Lower leg skin (tissue), 4 donors: Measurements from ENCODE around the gene GRK3. TPM values are rescaled to one million over a fixed set of nuclear protein-coding genes. Genes with fewer than 3 reads are reported as not detected.
A peak's percentile ranks its signal among the peaks of the same experiment; 100 is the strongest.

Source experiments
- DNase-seq, 2 donors: peaks; one replicate each; pipeline ENCODE4 v3.0.0-alpha.2; 2019; ENCODE audit warnings: low spot score in 2 of 2
- H3K4me3 ChIP-seq: fragments of 200-600 bp; sonication (generic); 2 replicates; pipeline ENCODE4 v1.5.1; 2017; ENCODE audit warnings: mild to moderate bottlenecking, low read depth; ENCODE audit not compliant: poor library complexity, severe bottlenecking
- CTCF ChIP-seq, 3 donors: fragments of 450-650 bp; IDR thresholded peaks; one replicate each; pipeline ENCODE4 v1.5.1; 2016; ENCODE audit warnings: antibody characterized with exemption in 3 of 3, mild to moderate bottlenecking in 3 of 3, moderate library complexity in 2 of 3
- POLR2A ChIP-seq, 2 donors: fragments of 450-650 bp; IDR thresholded peaks; one replicate each; pipeline ENCODE4 v1.6.1; 2016 to 2017; ENCODE audit warnings: antibody characterized with exemption in 2 of 2, mild to moderate bottlenecking in 1 of 2, moderate library complexity in 1 of 2
- WGBS, 2 donors: methylation state at CpG; one replicate each; pipeline ENCODE4 v1.1.5; 2018; 5-methylcytosine and 5-hydroxymethylcytosine counted together
- intact Hi-C: fragments of 100-400 bp; cut with DNase I; formaldehyde crosslinking; loops from one replicate; pipeline ENCODE4 v1.15.0; 2023; ENCODE audit warnings: low total_unique reads
- total RNA-seq, 4 donors: library from RNA; depleted of rRNA; stranded (reverse); fragments of >200 nt; gene quantifications; one replicate each; pipeline ENCODE4 v1.1.0, GENCODE V29; 2016

GRK3 gene
- total RNA-seq, 4 donors from 2014 or later = 4.2 to 6.9 (median 5.8) TPM

GRCh38 chr22:25729016-25729995 lies 164.8 kb downstream of the GRK3 start:
- intact Hi-C loops = no loop called here
- TF ChIP-seq POLR2A (IDR thresholded peaks at IDR 0.05) = no peak
- WGBS, 2 donors = 55 to 70% methylated on average over 19 of the region's 19 CpGs
- H3K4me3 ChIP-seq = no peak overlapping the region
- DNase-seq = peak in 1 of 2 donors; percentile 57

- intact Hi-C loops = no loop called here
- no peak overlapping the region for H3K4me3 ChIP-seq
- no peak for DNase-seq
- TF ChIP-seq CTCF (IDR thresholded peaks at IDR 0.05) (no peak), POLR2A (IDR thresholded peaks at IDR 0.05) (no peak)
- 44 to 50% methylated on average over 2 of the region's 2 CpGs for WGBS, 2 donors
These were observed 171.2 kb downstream of the GRK3 start for GRCh38 chr22:25735650-25736049.

- no peak for TF ChIP-seq CTCF (IDR thresholded peaks at IDR 0.05)
- TF ChIP-seq POLR2A (IDR thresholded peaks at IDR 0.05) = no peak
- H3K4me3 ChIP-seq = no peak overlapping the region
- intact Hi-C loops = no loop called here
- WGBS, 2 donors = 60 to 69% methylated on average over 9 of the region's 9 CpGs
- DNase-seq = no peak
These were observed 172.0 kb downstream of the GRK3 start for GRCh38 chr22:25736378-25737011.

- DNase-seq = no peak
- intact Hi-C loops = no loop called here
- no peak overlapping the region for H3K4me3 ChIP-seq
- no peak for TF ChIP-seq CTCF (IDR thresholded peaks at IDR 0.05)
- no peak for TF ChIP-seq POLR2A (IDR thresholded peaks at IDR 0.05)
- WGBS, 2 donors = 79 to 86% methylated on average over 11 of the region's 11 CpGs
These were observed 175.3 kb downstream of the GRK3 start for GRCh38 chr22:25739659-25740344.

DNA sequence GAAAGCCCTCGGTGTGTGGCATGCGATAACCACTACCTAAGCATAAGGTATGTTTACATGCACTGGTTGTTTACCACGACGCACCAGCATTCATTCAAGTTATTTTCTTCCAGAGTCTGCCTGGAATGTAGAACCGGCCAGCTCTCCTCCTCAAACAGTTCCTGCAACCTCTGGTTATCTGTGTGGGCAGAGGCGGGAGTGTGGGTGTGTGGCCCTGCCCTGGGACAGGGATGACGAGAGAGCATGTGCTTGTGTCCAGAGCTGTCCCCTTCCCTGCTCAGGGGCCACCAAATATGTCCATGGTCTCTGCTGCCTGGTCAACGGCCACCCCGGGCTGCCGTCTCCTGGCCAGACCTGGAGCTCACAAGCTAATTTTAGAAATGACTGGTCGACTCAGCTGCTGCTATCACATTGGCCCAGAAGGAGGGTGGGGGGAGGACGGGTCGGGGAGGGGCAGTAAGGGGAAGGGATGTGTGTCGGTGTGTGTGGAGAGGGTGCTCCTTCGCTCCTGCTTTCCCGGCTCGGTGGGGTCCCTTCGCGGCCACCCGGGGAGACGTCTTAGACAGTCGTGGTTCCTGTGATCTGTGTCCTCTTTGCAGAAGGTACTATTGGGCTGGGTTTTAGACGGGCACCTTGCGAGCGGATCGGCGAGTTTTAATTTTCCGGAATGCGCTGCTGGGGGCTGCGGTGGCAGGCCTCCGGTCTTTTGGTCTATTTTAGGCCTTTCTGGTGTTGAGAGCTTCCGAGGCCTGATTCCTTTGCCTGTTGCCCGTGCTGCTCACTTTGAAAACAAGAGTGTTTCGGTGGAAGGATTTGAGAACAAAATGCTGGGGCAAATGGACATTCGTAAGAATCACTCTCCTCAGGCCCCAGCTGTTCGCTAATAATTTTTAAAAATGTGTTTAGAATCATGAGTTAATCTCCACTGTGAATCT lies 177.5 kb downstream of the GRK3 start, which contains the start of gene MYO18B:
Gene MYO18B, plus strand, starts transcription at position 497 of the 935 bp plus-strand sequence. CDS start 18,905 bp downstream, outside the sequence.
- TF ChIP-seq CTCF (IDR thresholded peaks at IDR 0.05) (no peak), POLR2A (IDR thresholded peaks at IDR 0.05) (no peak)
- no peak for DNase-seq
- intact Hi-C loops = no loop called here
- no peak within 1 kb of the TSS for H3K4me3 ChIP-seq
- 88 to 90% methylated on average over 35 to 36 of the region's 36 CpGs for WGBS, 2 donors
